GM18868 (cell line): ENCODE measurements around the gene SP8.
"Not testable (repeated sequence)": the region's sequence is repeated elsewhere in the genome, so short reads cannot be mapped to it uniquely, and the experiment has no call there.

ENCODE experiments used
- ATAC-seq: cut with Tn5 transposase; IDR thresholded peaks from one replicate; pipeline ENCODE4 v1.9.1; 2021; ENCODE audit warnings: mild to moderate bottlenecking, moderate library complexity; ENCODE audit not compliant: unreplicated experiment

Gene SP8

DNA sequence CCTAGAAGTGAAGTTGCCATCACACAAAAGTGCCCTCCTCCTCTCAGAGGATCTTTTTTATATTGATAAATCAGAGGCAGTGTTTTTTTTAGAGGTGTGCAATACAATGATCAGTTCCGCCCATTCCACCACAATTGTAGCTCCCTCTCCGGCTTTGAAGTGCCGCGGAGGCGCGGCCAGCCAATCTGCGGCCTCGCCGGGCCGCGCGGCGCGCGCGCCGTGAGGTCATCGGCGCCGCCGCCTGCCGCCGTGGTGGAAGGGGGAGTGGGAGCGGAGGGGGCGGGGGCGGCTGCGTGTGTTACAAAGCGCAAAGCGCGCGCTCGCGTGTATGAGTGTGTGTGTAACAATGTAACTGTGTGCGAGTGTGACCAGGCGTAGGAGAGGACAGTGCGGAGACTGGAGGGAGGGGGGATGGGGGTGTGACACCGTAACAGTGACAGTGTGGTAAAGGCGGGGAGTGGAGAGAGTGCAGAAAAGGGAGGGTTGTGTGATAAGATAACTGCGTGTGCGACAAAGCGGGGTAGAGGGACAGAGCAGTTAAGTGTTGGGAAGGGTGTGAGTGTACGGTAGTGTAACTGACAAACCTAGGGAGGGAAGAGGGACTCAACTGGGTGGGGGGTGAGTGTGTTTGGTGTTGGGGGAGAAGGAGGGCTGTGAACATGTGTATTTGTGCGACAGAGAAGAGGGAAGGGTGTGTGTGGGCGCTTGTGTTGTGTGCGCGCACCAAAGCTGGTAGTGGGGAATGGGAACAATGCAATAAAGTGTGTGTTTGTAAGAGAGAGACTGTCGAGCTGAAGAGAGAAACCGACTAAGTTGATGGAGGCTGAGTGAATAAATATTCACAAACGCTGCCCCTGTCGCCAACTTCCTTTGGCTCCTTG lies at the start of gene SP8:
Gene SP8, minus strand, starts transcription at position 108 of the 881 bp plus-strand sequence. Its CDS starts 88 bp downstream, at position 20.
- ATAC-seq = no peak

GRCh38 chr7:20836424-20836823 lies 49.7 kb upstream of the SP8 start:
- not testable (repeated sequence) for ATAC-seq

GRCh38 chr7:20835111-20835750 lies 48.5 kb upstream of the SP8 start:
- no peak for ATAC-seq

DNA sequence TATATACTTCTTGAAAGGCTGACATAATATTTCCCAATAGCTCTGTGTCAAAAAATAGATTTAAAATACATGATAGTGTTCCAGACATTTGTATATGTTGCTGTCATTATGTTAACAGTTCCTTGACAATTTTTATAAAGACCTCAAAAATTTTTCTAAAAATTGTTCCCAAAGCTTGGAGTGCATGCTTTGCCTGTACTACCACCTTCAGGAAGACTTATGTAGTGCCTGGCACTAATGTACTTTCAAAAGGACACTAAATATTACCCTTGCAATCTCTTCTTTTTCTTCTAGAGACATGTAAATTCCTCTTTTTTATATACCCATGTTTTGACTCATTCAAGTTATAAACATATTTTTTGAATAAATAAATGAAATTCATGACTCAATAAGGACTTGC lies 48.0 kb upstream of the SP8 start:
- no peak for ATAC-seq

DNA sequence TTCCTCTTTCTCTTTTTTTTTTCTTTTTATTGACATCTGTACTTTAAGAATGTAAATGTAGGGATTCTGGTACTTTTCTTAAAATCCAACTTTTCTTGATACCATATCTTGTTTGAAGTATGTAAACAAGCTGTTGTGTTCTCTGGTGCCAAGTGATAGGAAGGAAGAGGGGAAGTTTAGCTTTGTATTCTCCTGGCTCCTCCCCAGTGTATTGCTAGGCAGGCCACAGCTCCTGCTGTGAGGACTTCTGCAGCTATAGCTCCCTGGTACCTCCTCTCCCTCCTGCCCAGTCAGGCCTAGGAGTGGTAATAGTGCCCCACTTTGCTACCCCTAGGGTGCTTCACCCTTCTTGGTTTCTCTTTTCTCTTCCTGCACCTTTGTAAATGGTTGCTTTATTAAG lies 45.3 kb upstream of the SP8 start:
- no peak for ATAC-seq

DNA sequence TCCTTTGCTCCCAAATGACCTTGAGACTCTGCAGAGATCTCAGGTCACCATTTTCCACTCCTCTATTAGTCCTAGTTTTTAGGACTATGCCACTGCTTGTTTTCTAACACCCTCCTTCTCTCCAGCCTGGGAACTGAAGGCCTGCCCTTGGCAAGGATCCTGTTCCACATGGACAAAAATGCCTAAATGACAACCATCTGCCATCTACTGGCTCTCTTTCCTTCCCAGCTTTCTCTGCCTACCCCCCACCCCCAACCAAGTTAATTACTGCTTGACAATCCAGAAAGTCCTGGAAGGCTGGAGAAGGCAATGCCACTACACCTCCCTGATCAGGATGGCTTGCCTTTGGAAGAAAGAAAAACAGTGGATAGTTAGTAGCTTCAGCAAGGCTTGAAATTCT lies 44.8 kb upstream of the SP8 start:
- no peak for ATAC-seq

DNA sequence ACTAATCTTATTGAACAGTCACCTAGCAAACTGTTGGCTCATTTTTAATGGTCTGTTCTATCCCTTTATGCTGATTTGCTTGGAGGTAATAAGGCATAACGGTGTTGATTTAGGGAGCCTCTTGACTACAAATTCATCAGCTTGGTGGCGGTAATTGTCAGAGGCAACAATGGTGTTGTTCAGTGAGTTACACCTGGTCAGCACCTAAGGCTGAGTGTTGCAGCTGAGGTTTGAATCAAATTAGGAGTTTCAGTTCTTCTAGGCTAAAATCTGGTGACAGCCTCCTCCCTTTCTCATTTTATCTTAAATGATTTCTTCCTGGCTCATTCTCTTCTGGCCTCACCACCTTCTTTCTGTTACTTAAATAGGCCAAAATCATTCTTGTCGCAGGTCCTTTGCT lies 42.3 kb upstream of the SP8 start:
- no peak for ATAC-seq

DNA sequence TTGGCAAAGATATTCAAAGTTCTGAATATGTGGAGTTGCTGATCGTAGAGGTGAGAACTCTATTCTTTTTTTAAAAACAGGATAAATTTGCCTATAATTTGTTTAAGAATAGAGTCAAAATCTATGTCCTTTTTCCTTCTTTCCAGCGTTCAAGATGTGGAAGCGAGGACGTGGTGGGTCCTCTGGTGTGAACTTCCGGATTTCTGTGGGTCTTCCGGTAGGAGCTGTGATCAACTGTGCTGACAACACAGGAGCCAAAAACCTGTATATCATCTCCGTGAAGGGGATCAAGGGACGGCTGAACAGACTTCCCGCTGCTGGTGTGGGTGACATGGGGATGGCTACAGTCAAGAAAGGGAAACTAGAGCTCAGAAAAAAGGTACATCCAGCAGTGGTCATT lies 40.5 kb upstream of the SP8 start:
- no peak for ATAC-seq

- ATAC-seq = no peak
Observed at GRCh38 chr7:20826243-20826642, 39.6 kb upstream of the SP8 start.

GRCh38 chr7:20825555-20825954 lies 38.9 kb upstream of the SP8 start:
- ATAC-seq = peak; percentile 57

GRCh38 chr7:20821390-20821789 lies 34.7 kb upstream of the SP8 start:
- not testable (repeated sequence) for ATAC-seq

DNA sequence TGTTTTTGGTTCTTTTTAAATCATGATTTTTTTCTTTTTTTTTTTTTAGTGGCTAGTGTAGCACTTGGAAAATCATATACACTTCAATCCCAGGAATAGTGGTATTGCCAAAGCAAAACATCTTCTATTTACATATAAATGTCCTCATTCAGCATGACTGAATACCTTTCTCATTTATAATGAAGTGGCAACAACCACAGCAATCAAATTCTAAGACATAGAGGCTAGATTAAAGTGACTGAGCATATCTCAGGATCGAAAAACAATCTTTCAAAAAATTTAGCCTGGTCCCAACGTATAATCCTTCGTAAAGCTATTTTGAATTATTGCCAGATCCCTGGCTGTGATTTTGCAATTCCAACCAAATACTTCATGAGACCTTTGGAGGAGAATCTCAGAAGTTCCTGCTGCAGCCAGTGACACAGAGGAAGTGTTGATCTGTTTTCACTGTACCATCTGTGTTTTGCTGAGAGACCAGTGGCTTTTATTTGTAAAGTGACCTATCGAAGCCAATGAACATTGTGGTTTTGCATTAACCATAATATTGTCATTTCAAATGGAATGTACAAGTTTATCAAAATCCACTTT lies 29.8 kb upstream of the SP8 start:
- no peak for ATAC-seq

GRCh38 chr7:20804345-20804744 lies 17.7 kb upstream of the SP8 start:
- no peak for ATAC-seq

DNA sequence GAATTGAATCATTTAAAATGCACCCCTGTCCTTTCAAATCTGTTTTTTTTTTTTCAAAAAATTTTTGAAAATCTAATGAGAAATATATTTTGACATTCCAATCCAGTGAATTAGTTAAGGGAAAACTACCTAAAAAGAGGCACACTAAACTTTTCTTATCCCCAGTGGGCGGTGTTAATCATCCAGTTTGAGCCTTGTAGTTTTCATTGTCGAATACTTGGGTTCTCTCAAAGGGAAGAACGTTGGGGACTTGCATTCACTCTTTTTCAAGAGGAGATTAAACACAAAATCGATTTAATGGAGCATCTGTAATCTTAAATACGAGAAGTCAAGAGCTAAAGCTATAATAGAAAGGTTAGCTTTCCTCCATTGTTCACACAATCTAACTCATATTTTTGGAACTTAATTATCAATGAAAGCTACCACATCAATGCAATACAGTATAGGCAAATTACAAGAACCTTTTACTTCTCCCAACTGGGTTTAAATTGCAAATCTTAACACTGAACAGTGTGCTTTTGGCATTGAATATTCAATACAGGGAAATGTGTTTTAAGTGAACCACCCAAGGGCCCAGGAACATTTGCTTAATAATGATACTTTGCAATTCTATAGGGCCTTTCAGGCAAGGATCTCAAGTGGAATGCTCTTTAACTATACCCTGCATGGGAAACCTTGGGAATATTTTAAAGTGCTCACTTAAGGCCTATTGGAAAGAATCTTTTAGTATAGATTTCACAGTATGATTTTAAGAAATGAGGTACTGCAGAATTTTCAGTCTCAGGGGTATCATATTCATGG lies 13.1 kb upstream of the SP8 start:
- no peak for ATAC-seq

DNA sequence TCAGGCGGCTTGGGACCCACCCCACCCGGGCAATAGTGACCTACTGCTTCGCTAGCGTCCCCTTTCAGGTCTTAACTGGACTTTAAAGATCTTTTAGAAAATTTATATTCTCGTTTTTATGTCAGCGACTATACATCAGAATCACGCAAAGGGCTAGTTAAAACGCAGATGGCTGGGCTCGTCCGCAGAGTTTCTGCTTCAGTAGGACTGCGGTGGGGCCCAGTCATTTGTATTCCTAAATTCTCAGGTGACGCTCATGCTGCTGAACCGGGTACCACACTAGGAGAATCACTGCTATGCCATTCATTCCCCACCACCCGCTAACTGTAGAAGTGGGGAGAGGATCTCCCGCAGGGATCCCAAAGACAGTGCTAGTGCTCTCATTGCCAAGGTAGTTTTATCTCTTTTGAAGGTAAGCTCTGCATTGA lies 12.0 kb upstream of the SP8 start:
- ATAC-seq = no peak

DNA sequence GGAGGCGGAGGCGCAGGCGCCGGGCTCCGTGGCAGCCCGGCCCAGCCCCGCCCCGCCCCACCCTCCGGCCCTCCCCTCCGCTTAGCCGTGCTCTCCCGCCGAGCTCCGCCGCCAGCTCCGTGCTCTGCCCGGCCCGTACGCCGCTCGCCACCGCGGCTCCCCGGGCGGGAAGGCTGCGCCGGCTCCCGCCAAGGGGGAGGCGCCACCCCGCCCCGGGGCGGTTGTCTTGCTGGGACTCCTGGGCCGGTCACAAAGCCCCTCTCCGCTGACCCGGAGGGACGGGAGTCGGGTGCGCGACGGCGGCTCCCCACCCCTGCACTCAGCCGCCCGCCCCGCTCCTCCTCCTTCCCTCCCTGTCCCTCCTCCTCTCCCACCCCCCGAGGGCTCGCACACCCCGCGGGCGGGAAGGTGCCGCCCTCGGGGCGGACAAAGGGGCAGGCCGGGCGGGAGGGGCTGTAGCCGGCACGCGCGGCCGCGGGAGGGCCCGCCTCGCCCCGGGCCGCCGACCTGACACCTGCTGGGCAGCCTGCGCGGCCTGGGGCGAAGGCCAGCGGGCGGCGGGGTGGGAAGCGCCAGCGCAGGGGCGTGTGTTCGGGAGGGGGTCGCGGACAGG lies 11.5 kb upstream of the SP8 start:
- ATAC-seq = peak; percentile 83

GRCh38 chr7:20797462-20798080 lies 10.9 kb upstream of the SP8 start:
- peak; percentile 50 for ATAC-seq

DNA sequence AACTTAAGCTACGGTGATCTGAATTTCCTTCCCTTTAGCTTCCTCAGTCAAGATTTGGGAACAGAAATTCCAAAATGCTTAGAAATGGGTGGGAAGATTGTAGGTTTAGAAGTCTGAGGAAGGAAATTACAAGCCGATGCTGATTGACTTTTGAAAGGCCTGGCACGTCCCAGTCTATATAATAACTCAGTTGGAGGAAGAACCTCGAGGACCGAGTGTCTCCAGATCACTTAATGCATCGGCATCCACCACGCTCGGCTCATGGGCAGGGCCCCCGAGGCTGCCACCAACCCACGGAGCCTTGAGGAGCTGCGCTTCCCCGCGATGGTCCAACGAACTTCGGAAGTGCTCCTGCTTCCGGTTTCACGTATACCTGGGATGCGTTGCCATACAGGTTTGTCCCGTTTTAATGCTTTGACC lies 10.4 kb upstream of the SP8 start:
- ATAC-seq = no peak

GRCh38 chr7:20796500-20796899 lies 9.8 kb upstream of the SP8 start:
- ATAC-seq = peak; percentile 26

GRCh38 chr7:20795881-20796280 lies 9.2 kb upstream of the SP8 start:
- ATAC-seq = no peak
